GM12865 (cell line): ENCODE data around the gene GSPT1.
A peak's percentile ranks its signal among the peaks of the same experiment; 100 is the strongest.
"Not testable (repeated sequence)": the region's sequence is repeated elsewhere in the genome, so short reads cannot be mapped to it uniquely, and the experiment has no call there.

Source experiments
- DNase-seq: peaks from one replicate; pipeline ENCODE4 v3.0.0; 2010; ENCODE audit warnings: low read depth
- H3K4me3 ChIP-seq: 2 replicates; pipeline ENCODE4 v1.5.1; 2011; ENCODE audit warnings: mild to moderate bottlenecking, low read depth, low read length, control low read depth
- TF ChIP-seq, protein P1 (sequence below): IDR thresholded peaks from 2 replicates; pipeline ENCODE4 v1.5.1; 2011; ENCODE audit warnings: low read length, control low read depth, low read depth, inconsistent platforms; ENCODE audit not compliant: insufficient read depth; ENCODE audit errors: missing control alignments

Gene GSPT1

DNA sequence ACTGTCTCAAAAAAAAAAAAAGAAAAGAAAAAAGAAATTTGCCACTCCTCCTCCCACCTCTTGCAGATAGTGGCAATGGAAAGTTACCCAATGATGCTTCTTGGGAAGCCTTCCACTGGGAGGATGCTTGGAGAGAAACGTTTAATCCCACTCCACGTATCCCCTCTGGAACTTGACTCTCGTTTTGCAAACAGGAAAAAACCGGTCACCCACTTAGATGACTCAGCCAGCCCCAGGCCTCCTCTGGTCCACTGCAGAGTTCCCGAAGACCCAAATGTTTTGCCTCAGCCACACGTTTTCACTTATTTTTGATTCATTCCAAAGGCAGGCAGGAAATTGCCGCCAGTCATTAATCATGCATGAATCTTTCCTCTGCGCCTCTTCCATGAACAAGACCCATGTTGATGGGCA is 40.0 kb upstream of the GSPT1 start:
- H3K4me3 ChIP-seq, result no peak overlapping the region
- TF ChIP-seq, protein P1, sequence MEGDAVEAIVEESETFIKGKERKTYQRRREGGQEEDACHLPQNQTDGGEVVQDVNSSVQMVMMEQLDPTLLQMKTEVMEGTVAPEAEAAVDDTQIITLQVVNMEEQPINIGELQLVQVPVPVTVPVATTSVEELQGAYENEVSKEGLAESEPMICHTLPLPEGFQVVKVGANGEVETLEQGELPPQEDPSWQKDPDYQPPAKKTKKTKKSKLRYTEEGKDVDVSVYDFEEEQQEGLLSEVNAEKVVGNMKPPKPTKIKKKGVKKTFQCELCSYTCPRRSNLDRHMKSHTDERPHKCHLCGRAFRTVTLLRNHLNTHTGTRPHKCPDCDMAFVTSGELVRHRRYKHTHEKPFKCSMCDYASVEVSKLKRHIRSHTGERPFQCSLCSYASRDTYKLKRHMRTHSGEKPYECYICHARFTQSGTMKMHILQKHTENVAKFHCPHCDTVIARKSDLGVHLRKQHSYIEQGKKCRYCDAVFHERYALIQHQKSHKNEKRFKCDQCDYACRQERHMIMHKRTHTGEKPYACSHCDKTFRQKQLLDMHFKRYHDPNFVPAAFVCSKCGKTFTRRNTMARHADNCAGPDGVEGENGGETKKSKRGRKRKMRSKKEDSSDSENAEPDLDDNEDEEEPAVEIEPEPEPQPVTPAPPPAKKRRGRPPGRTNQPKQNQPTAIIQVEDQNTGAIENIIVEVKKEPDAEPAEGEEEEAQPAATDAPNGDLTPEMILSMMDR, result no peak
- DNase-seq, result no peak

DNA sequence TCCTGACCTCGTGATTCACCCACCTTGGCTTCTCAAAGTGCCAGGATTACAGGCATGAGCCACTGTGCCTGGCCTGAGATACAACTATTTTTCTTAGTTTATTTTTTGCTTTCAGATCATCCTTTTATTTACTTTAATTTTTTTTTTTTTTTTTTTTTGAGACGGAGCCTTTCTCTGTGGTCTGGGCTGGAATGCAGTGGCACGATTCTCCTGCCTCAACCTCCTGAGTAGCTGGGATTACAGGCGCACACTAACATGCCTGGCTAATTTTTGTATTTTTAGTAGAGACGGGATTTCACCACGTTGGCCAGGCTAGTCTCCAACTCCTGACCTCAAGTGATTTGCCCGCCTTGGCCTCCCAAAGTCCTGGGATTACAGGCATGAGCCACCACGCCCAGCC is 37.8 kb upstream of the GSPT1 start:
- not testable (repeated sequence) for DNase-seq, H3K4me3 ChIP-seq

DNA sequence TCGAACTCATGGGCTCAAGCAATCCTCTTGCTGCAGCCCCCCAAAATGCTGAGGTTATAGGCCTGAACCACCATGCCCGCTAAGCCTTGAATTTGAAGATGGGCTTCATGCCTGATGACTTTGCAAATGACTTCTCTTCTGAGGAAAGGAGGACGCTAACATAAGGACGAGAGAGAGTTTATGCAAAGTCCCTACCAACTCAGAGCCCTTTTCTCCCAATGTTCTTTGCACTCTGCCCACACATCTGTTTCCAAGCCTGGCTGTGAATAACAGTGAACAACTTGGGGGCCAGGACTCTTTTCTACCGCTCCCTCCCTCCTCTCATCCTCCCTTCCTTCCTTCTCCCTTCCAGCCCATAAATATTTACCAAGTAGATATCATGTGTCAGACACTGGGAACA is 34.6 kb upstream of the GSPT1 start:
- DNase-seq, result no peak
- TF ChIP-seq, protein P1, result no peak
- H3K4me3 ChIP-seq, result no peak overlapping the region

DNA sequence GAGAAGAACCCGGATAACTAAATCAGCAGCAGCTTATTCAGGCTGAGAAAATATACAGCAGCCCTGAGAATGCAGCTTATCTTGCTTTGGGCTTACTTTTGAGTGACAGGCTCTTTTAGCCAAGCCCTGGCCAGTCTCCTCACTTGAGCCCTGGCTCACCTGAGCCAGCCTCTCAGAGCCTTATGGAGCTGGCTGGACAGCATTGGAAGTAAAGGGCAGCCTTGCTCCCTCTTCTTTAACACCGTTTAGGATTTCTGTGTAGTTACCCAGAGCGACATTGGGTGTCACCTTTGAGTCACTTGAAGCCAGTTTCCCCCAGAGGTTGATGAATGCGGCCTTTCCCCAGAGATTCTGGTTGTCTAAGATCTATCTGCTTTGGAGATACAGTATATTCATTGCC is 33.8 kb upstream of the GSPT1 start:
- H3K4me3 ChIP-seq, result no peak overlapping the region
- TF ChIP-seq, protein P1, result peak; percentile 73
- peak; percentile 82 for DNase-seq

DNA sequence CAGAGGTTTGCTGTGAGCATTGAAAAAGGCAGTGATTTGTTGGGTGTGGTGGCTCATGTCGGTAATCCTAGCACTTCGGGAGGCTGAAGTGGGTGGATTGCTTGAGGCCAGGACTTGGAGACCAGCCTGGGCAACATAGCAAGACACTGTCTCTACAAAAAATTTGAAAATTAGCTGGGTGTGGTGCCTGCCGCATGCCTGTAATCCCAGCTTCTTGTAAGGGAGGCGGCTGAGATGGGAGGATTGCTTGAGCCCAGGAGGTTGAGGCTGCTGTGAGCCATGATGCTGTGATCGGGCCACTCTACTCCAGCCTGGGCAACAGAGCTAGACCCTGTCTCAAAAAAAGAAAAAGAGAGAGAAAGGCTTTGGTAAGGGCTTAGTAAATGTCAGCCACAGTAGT is 33.1 kb upstream of the GSPT1 start:
- no peak for DNase-seq
- TF ChIP-seq, protein P1, result no peak
- no peak overlapping the region for H3K4me3 ChIP-seq

DNA sequence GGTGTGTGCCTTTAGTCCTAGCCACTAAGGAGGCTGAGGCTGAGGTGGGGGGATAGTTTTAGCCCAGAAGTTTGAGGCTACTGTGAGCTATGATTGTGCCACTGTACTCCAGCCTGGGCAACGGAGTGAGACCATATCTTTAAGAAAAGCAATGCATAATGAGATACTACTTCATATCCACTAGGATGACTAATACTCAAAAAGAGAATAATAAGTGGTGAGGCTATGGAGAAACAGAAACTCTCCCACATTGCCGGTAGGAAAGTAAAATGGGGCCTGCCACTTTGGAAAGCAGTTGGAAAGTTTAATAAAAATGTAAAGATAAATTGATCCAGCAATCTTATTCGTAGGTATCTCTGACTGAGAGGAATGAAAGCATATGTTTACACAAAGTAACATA is 30.7 kb upstream of the GSPT1 start:
- TF ChIP-seq, protein P1, result no peak
- no peak overlapping the region for H3K4me3 ChIP-seq
- DNase-seq, result no peak

DNA sequence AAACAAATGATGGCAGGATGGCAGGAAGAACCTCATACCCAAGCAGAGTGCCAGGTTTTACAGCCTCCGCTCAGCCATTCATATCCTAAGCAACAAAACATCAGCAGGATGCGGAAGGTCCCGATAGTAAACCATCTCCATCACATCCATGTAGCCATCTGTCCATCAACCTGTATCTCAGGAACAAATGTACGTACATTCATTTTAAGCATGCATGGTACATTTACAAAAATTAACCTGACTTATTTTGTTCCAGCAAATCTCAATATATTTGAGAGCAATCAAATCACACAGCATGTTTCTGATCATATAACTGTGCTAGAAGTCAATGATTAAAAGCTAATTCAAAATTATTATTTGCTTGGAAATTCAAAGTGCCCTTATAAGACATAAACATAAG is 26.2 kb upstream of the GSPT1 start, which contains the start of gene NPIPB2:
Gene NPIPB2 (minus strand): TSS at position 101 of the 400 bp plus-strand sequence. CDS start 0 bp downstream, at position 101.
- H3K4me3 ChIP-seq, DNase-seq: not testable (repeated sequence)

DNA sequence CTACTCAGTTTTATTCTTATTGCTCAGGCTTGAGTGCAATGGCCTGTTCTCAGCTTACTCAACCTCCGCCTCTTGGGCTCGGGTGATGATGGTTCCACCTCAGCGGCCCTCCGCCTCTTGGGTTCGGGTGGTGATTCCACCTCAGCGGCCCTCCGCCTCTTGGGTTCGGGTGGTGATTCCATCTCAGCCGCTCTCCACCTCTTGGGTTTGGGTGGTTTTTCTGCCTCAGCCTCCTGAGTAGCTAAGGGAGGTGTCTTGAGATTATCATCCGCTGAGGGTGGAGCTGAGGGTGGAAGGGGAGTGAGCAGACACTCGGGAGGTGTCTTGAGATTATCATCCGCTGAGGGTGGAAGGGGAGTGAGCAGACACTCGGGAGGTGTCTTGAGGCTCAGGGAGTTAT is 11.6 kb upstream of the GSPT1 start:
- DNase-seq, H3K4me3 ChIP-seq: not testable (repeated sequence)

DNA sequence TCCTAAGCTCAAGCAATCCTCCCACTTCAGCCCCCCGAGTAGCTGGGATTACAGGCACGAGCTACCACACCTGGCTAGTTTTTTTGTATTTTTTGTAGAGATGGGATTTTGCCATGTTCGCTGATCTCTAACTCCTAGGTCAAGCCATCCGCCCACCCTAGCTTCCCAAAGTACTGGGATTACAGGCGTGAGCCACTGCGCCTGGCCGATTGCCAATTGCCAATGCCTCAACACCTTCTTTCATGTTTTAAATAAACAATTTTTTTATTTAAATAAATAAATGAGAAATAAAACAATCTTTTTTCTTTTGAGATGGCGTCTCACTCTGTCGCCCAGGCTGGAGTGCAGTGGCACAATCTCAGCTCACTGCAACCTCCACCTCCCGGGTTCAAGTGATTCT is 8.3 kb upstream of the GSPT1 start:
- H3K4me3 ChIP-seq, DNase-seq: not testable (repeated sequence)
